Glutamatergic neuron (in vitro differentiated cells): ENCODE results near the gene PRRX2. TPM values are rescaled to one million over a fixed set of nuclear protein-coding genes. Genes with fewer than 3 reads are reported as not detected.

ENCODE experiments used
- total RNA-seq: library from RNA; stranded (reverse); fragmentation: NEBNext Ultra II Directional; extraction: Animal tissue kit (Norgen Biotek cat#: 25700); gene quantifications from one replicate; pipeline ENCODE4 v1.2.1, GENCODE V29; 2021; ENCODE audit not compliant: unreplicated experiment

The PRRX2 gene
- total RNA-seq, 1 donor from 2014 or later, result 2.3 TPM

Other genes starting within 250 kb of the PRRX2 start
- gene C9orf50, start 44.5 kb upstream of the PRRX2 start, total RNA-seq, result 0.56 TPM
- 62.6 TPM for gene NTMT1, start 39.5 kb upstream of the PRRX2 start, total RNA-seq
- gene ASB6, start 23.5 kb upstream of the PRRX2 start, total RNA-seq, result 25.4 TPM
- 1.0 TPM for gene PTGES, start 87.4 kb downstream of the PRRX2 start, total RNA-seq
- gene TOR1B, start 137.5 kb downstream of the PRRX2 start, total RNA-seq, result 33.5 TPM
- gene TOR1A, start 158.5 kb downstream of the PRRX2 start, total RNA-seq, result 42.3 TPM
- 46.1 TPM for gene C9orf78, start 169.6 kb downstream of the PRRX2 start, total RNA-seq
- gene USP20, start 169.8 kb downstream of the PRRX2 start, total RNA-seq, result 93.5 TPM